Smooth muscle cell of the brain vasculature (primary cell): ENCODE data around the gene CYB561.

Experiments
- DNase-seq: peaks from one replicate; pipeline ENCODE4 v3.0.0-alpha.2; 2012; ENCODE audit warnings: low read depth, low spot score

Gene CYB561, protein sequence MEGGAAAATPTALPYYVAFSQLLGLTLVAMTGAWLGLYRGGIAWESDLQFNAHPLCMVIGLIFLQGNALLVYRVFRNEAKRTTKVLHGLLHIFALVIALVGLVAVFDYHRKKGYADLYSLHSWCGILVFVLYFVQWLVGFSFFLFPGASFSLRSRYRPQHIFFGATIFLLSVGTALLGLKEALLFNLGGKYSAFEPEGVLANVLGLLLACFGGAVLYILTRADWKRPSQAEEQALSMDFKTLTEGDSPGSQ

DNA sequence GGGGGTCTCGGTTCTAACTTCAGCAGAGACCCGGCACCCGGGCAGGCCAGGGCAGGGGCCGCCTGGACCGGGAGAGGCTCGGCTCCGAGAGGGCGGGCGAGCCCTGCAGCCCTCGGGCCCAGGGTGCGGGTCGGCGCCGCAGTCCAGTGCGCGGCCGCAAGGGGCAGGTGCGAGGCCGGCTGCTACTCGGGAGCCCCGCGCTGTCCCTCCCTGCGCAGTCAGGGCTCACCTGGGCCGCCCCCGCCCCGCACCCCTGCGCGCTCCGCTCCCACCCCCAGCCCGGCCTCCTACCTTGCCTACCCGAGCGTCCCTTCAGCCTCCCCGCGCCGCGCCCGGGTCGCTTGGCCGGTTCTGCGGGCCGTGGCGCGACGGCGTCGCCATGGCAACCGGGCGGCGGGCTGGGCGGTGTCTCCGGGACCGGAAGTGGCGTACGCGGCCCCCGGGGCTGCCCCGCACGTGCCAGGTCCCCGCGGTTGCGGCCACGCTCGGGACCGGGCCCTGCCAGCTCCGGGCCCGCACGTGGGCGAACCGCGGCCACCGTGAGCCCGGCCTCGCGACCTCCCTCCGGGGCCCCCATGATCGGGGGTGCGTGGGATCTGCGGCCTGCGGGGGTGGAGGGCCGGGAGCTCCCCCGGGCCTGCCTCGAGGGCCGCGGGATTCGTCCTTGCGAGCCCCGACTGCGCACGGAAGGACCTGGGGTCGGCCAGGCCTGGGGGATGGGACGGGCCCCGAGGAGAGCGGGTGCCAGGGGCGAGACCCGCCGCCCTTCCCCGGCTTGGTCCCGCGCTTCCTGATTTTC lies at the start of gene CYB561:
Gene CYB561 (minus strand): TSS at position 353 of the 799 bp plus-strand sequence. CDS start 8,759 bp downstream, outside the sequence.
- DNase-seq, result no peak

DNA sequence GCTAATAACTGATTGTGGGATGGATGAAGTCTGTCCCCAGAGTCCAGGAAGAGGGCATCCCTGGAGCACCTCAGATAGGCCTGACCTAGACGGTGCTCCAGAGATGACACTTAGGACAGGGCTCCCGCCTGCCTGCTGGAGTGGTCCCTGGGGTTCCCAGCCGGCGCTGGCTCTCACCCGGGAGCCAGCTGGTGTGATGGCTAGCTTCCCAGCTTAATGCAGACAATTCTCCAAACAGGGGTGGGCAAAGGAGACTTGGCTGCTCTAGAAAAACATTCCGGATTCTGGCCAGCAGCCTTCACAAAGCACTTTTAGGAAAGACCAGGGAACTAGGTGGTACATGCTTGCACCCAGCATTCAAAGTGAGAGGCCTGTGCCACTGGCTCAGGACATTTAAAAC lies 49.4 kb upstream of the CYB561 start:
- no peak for DNase-seq

DNA sequence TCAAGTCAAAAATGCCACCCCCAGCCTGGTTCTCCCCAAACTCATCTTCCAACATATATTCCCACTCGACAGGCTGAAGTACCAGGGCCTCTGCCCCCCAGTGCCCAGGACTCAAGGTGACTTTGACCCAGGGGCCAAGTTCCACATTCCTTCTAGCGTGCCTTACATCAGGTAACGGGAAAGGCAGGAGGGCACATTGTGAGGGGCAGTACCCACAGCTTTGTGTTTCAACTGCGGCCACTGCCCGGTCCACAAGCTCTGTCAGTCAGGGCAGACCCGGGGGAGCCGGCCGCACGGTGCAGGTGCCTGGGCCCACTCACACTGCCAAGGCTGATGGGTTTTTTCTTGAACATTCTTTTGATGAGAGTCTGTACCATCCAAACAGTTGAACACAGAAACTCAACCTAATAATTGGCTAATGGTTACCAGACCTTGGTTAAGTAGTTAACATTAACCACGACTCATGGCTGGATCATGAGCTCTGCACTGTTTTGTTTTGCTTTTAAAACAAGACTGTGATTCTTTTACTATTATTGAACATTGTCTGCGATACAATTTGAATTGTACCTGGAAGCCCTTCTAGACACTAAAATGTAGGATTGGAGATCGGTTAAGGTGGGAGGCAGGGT lies 48.3 kb upstream of the CYB561 start:
- no peak for DNase-seq

DNA sequence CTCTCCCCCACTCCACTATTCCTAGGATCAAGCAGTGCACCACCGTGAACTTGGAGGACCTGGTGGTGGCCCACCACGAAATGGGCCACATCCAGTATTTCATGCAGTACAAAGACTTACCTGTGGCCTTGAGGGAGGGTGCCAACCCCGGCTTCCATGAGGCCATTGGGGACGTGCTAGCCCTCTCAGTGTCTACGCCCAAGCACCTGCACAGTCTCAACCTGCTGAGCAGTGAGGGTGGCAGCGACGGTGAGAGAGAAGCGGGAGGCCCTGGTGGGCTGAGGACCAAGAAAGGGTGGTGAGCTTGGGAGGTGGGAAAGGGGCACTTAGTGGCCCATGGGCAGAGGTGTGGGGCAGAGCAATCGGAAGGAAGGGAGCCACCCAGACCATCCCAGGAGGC lies 47.3 kb upstream of the CYB561 start:
- DNase-seq, result no peak

DNA sequence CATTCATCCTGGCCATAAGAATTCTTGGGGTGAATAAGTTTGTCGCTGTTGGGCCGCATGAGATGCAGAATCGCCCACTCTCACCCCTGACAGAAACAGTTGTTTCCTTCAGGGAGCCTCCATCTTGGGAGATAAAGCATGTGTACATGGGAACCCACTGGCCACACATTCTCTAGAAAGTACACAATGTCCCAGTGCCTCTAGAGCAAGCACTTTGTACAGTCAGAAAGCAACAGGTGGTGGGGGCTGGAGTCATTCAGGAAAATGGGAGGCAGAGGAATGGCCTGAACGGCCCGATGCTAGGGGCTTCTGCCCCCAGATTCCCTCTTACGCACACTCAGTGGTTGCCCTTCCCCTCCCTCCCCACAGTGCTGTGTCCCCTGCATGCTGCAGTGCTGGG lies 46.8 kb upstream of the CYB561 start:
- DNase-seq, result no peak

DNA sequence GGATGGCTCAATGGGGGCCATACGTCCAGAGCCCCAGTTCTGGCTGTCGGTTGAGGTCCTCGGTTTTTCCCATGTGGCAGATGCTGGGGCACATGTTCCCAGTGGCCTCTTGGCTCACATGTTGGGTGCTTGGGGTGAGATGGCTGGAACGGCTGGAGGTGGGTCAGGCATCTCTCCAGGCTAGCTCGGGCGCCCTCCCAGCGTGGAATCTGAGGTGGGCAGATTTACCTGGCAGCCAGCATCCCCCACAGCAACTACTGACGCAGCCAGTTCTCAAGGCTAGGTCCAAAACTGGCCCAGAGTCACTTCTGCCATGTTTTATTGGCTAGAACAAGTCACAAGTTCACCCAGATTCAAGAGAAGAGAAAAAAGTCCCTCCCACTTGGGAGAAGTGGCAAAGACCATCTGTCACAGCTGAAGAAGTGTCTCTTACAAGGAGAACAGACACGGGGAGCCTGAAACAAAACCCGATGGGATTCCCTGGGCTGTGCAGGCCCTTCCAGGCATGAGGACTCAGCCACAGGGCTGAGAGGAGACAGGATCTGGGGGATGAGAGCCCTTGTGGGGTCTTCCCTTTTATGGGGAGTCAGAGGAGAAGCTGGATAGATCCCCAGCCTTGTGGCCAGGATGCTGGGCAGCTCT lies 46.0 kb upstream of the CYB561 start:
- DNase-seq, result no peak

DNA sequence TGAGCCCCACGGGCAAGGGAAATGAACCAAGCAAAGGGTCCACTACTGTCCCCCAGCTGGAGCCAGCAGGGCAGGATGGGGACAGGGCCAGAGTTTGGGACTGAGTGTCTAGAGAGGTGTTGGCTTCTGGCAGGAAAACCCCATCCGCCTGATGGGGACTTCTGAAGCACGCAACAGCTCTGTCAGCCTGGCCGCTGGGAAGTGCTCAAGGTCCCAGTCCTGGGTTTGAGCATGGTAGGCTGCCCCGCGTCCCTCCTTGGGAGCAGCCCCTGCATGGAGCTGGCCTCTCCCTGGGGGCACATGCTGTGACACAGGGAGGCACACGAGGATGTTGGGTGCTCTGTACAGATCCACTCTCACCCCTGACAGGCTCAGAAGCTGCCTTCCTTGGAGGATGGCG lies 45.3 kb upstream of the CYB561 start:
- no peak for DNase-seq

DNA sequence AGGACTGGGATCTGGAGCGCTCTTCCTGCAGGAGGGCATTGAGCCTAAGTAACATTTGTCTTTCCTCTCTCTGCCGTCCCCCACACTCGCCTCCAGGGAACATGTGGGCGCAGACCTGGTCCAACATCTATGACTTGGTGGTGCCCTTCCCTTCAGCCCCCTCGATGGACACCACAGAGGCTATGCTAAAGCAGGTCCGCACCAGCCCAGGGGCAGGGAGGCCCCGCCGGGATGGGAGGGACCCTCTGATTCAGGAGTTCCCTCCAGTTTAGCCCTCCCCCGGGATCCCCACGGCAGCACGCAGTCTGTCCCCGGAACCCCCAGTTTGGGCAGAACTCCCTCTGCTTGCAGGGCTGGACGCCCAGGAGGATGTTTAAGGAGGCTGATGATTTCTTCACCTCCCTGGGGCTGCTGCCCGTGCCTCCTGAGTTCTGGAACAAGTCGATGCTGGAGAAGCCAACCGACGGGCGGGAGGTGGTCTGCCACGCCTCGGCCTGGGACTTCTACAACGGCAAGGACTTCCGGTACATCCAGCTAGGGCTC lies 44.8 kb upstream of the CYB561 start:
- no peak for DNase-seq

DNA sequence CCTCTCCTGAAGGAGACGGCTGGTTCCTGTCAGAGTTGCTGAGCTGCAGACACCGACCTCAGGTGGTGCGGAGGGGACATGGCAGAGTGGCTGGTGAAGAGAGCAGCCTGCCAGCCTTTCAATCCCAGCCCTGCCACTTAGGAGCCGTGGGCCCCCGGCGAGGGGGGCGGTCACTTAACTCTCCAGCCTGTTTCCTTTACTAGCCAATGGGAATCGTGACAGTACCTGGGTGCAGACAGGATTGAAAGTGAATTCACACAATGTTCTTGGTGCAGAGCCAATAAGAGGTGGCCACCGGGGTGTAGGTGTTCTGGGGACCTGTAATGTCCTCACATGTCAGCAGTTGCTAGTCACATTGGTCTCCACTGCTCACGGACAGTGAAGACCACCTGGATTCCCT lies 44.2 kb upstream of the CYB561 start:
- no peak for DNase-seq

DNA sequence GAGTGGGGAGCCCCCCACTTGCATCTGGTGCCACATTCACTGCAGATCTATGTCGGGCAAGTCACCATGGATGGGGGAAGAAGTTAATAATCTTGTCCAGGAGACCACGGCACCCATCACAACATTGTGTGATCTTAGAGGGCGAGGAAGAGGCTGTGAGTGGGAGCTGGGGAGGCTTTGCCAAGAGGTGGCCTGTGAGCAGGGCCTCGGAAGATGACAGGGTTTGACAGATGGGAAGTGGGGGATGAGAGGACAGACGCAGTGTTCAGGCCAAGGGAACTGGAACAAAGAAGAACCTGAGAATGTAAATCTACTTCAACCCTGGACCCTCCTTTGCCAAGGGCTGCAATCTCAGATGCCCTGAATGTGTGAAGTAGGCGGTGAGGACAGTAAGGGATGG lies 43.2 kb upstream of the CYB561 start:
- no peak for DNase-seq

DNA sequence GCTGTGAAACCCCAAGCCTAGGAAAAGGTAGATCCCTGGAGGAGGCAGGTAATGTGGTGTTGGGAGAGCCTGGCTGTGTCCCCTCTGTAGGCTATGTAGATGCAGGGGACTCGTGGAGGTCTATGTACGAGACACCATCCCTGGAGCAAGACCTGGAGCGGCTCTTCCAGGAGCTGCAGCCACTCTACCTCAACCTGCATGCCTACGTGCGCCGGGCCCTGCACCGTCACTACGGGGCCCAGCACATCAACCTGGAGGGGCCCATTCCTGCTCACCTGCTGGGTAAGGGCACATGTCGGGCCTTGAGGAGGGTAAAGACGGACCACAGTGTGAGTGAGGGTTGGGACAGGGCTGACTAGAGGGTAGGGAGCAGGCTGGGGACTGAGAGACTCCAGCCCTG lies 42.7 kb upstream of the CYB561 start:
- no peak for DNase-seq

DNA sequence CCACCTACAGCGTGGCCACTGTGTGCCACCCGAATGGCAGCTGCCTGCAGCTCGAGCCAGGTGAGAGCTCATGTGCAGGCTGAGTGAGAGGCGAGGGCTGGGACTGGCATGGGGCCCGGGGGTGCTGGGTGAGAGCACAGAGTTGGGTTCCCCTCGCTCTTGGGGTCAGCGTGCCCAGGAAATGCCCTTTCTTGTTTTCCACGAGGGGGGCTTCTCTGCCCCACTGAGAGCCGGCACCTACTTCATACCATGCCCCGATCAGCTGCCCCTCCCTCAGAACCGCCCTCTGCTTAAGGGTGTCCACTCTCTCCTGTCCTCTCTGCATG lies 40.9 kb upstream of the CYB561 start:
- no peak for DNase-seq

DNA sequence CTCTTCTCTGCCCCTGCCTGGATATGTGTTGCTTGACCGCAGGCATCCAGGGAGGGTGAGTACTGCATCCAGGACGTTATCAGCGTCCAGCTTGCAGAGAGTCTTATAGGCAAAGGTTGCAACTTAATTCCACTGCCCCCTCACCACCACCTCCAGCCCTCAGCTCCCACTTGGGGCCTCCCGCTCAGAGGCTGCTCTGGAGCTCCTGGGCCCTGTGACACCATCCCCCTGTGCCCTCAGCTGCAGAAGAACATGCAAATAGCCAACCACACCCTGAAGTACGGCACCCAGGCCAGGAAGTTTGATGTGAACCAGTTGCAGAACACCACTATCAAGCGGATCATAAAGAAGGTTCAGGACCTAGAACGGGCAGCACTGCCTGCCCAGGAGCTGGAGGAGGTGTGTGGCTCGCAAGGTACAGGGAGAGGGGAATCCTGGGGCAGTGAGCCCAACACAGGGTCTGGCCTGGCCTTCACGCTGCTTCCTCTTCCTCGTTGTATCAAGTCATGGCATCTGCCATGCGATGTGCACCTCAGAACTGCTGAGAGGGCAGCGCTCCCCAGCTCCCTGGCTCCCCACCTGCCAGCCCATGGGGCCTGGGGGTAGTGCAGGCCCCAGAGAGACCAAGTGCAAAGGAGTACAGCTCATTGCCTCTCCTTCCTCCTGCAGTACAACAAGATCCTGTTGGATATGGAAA lies 40.4 kb upstream of the CYB561 start:
- no peak for DNase-seq

DNA sequence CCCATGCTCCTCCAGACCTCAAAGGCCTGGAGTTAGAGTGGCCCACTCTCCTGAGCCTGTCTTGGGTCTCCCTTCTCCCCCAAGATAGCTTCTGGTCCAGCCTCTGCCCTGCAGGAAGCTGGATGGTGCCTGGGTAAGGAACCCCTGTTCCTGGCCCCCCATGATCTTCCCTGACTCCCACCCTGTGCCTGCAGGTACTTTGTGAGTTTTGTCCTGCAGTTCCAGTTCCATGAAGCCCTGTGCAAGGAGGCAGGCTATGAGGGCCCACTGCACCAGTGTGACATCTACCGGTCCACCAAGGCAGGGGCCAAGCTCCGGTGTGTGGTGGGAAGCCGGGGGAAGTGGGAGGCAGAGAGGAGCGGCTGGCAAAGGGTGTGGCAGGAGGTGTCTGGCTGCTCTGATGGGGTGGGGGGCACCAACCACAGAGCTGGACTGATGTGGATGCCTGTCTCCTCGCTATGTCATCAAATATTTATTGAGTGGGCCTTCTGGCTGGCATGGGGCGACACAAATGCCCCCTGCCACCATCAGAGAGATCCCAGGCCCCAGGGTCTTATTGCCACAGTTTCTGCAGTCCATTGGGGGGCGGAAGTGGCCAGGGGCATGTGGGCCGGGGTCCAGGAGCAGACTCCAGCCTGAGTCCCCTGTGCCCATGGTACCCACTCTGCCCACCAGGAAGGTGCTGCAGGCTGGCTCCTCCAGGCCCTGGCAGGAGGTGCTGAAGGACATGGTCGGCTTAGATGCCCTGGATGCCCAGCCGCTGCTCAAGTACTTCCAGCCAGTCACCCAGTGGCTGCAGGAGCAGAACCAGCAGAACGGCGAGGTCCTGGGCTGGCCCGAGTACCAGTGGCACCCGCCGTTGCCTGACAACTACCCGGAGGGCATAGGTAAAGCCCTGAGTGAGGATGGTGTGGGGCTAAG lies 37.8 kb upstream of the CYB561 start:
- DNase-seq, result no peak

DNA sequence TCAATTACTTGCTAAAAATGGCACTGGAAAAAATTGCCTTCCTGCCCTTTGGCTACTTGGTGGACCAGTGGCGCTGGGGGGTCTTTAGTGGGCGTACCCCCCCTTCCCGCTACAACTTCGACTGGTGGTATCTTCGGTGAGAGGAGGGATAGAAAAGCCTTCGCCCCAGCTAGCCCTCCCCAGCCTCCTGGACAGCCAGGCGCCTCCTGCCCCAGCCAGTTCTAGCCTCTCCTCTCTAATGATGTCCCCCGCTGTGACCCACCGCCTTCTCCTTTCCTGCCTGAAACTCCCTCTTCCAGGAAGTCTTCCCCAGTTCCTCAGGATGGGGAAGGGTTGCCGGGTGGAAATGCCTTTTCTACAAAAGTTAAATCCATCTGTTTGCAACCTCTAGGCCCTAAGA lies 36.9 kb upstream of the CYB561 start:
- no peak for DNase-seq

DNA sequence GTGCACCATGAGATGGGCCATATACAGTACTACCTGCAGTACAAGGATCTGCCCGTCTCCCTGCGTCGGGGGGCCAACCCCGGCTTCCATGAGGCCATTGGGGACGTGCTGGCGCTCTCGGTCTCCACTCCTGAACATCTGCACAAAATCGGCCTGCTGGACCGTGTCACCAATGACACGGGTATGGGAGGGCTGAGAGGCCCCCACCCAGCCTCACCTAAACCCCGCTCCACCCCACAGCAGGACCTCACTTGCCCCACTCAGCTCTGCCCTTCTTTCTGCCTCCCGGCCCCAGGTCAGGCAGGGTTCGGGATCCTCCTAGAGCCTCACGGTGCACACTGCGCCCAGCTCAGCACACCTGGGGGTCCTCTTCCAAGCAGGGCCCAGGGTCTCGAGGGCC lies 36.4 kb upstream of the CYB561 start:
- no peak for DNase-seq

DNA sequence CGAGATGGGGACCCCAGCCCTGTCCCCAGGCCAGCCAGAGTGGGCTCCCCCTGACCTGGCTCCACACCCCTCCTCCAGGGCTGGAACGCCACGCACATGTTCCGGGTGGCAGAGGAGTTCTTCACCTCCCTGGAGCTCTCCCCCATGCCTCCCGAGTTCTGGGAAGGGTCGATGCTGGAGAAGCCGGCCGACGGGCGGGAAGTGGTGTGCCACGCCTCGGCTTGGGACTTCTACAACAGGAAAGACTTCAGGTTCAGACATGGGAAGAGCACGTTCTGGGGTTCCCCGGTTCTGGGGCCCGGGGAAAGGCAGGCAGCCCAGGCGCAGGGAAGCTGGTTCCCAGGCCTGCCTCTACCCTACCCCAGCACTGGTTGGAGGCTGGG lies 35.4 kb upstream of the CYB561 start:
- no peak for DNase-seq

DNA sequence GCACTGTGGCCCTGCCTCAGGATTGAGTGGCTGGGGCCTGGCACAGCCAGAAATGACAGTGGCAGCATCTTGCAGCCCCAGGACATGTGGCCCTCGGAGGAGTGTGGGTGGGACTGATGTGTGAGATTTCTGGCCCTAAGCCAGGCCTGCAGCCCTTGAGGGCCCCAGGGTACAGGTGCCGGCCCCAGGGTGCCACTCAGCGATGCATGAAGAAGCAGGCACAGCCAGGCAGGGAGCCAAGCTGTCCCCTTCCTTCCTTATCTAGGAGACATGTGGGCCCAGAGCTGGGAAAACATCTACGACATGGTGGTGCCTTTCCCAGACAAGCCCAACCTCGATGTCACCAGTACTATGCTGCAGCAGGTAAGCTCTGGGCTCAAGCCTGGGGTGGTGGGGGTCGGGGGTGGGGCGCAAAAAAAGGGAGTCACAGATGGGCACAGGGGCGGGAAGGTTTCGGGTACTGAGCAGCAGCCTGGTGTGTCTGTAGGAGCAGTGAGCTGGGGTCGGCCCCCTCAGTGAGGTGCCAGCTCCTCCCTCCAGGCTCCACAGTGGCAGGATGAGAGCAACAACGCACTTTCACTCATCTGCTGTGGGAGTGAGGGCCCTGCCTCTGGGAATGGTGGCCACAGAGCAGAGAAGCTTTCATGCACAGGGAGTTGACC lies 34.9 kb upstream of the CYB561 start:
- DNase-seq, result no peak

DNA sequence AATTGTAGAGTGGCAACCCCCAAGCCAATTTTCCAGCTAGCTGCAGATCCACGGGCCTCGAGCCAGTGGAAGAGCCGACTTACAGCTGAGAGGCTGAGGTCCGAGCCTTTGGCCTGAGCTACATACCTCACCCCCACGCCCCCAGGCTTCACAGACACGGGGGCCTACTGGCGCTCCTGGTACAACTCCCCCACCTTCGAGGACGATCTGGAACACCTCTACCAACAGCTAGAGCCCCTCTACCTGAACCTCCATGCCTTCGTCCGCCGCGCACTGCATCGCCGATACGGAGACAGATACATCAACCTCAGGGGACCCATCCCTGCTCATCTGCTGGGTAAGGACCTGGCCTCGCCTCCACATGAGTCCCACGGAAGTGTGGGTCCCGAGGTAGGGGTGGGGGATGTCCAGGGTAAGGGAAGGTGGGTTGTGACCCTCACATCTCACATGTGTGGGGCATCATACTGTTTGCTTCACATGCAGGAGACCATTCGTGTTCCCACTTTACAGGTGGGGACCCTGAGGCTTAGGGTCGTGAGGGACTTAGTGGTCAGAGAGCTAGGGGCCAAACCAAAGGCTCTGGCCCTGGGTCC lies 34.2 kb upstream of the CYB561 start:
- no peak for DNase-seq
